ENCODE data around the gene UTRN.

- no peak for TF ChIP-seq POLR2A (IDR thresholded peaks at IDR 0.05; ENCODE audit: low read depth)
- TF ChIP-seq CTCF (IDR thresholded peaks at IDR 0.05): no peak
- TF ChIP-seq EP300 (IDR thresholded peaks at IDR 0.05): no peak
- no peak for TF ChIP-seq POLR2AphosphoS5 (IDR thresholded peaks at IDR 0.05)
Observed at GRCh38 chr6:144331491-144331969, 46.4 kb downstream of the UTRN start.

All from esophagus muscularis mucosa (tissue), 4 donors.